Liver (tissue), 9 donors: ENCODE results near the gene CELF4. TPM values are rescaled to one million over a fixed set of nuclear protein-coding genes. Genes with fewer than 3 reads are reported as not detected.

ENCODE experiments used
- DNase-seq: peaks from one replicate; pipeline ENCODE4 v3.0.0-alpha.2; 2017; ENCODE audit warnings: low spot score
- H3K27ac ChIP-seq, 2 donors: one replicate each; pipeline ENCODE4 v1.7.0; 2013; ENCODE audit warnings: inconsistent platforms in 2 of 2, low read length in 2 of 2, control low read depth in 1 of 2, low read depth in 1 of 2, mild to moderate bottlenecking in 1 of 2
- H3K27me3 ChIP-seq, 4 donors: one replicate each; pipeline versions ENCODE4 v1.6.1 to v1.7.0; 2013; ENCODE audit warnings: low read length in 3 of 4, inconsistent platforms in 1 of 4, mild to moderate bottlenecking in 1 of 4, moderate library complexity in 1 of 4; ENCODE audit not compliant: control insufficient read depth in 4 of 4, insufficient read depth in 4 of 4
- H3K36me3 ChIP-seq, 4 donors: one replicate each; pipeline versions ENCODE4 v1.6.1 to v1.7.0; 2013; ENCODE audit warnings: low read length in 3 of 4, mild to moderate bottlenecking in 3 of 4, low read depth in 1 of 4, moderate library complexity in 1 of 4; ENCODE audit not compliant: control insufficient read depth in 4 of 4, insufficient read depth in 3 of 4
- H3K4me1 ChIP-seq, 4 donors: one replicate each; pipeline versions ENCODE4 v1.6.1 to v1.7.0; 2013; ENCODE audit warnings: low read length in 3 of 4, mild to moderate bottlenecking in 3 of 4, moderate library complexity in 1 of 4; ENCODE audit not compliant: control insufficient read depth in 4 of 4, insufficient read depth in 4 of 4
- H3K4me3 ChIP-seq, 3 donors: one replicate each; pipeline versions ENCODE4 v1.6.1 to v1.7.0; 2013; ENCODE audit warnings: low read length in 3 of 3, control low read depth in 1 of 3, low read depth in 1 of 3, mild to moderate bottlenecking in 1 of 3
- H3K9ac ChIP-seq, 2 donors: one replicate each; pipeline ENCODE4 v1.7.0; 2013; ENCODE audit warnings: low read length in 2 of 2, mild to moderate bottlenecking in 2 of 2, moderate library complexity in 2 of 2, control low read depth in 1 of 2, low read depth in 1 of 2
- H3K9me3 ChIP-seq, 4 donors: one replicate each; pipeline versions ENCODE4 v1.6.1 to v1.7.0; 2013; ENCODE audit warnings: low read length in 3 of 4; ENCODE audit not compliant: control insufficient read depth in 4 of 4
- EGR1 ChIP-seq, 2 donors: IDR thresholded peaks; 2 replicates each; pipeline ENCODE4 v1.6.1; 2016 to 2018; ENCODE audit warnings: antibody characterized with exemption in 2 of 2, low read depth in 2 of 2
- FOXA1 ChIP-seq: IDR thresholded peaks from 2 replicates; pipeline ENCODE4 v1.6.1; 2016; ENCODE audit warnings: antibody characterized with exemption
- FOXA2 ChIP-seq: IDR thresholded peaks from 2 replicates; pipeline ENCODE4 v1.6.1; 2016; ENCODE audit warnings: antibody characterized with exemption
- GABPA ChIP-seq, 2 donors: IDR thresholded peaks in 1 of 2; conservative IDR thresholded peaks in 1 of 2; 2 replicates each; pipeline ENCODE4 v1.6.1; 2016; ENCODE audit warnings: antibody characterized with exemption in 2 of 2, mild to moderate bottlenecking in 1 of 2, moderate library complexity in 1 of 2
- HNF4A ChIP-seq, 2 donors: conservative IDR thresholded peaks; 2 replicates each; pipeline ENCODE4 v1.6.1; 2016; ENCODE audit warnings: antibody characterized with exemption in 2 of 2, mild to moderate bottlenecking in 2 of 2
- HNF4G ChIP-seq: IDR thresholded peaks from 2 replicates; pipeline ENCODE4 v1.6.1; 2016; ENCODE audit warnings: antibody characterized with exemption
- JUND ChIP-seq, 2 donors: IDR thresholded peaks; 2 replicates each; pipeline ENCODE4 v1.6.1; 2016; ENCODE audit warnings: antibody characterized with exemption in 2 of 2
- NR2F2 ChIP-seq: IDR thresholded peaks from 2 replicates; pipeline ENCODE4 v1.6.1; 2016; ENCODE audit warnings: antibody characterized with exemption
- RAD21 ChIP-seq, 2 donors: IDR thresholded peaks; 2 replicates each; pipeline ENCODE4 v1.6.1; 2016; ENCODE audit warnings: antibody characterized with exemption in 2 of 2, mild to moderate bottlenecking in 2 of 2
- RXRA ChIP-seq, 2 donors: IDR thresholded peaks; 2 replicates each; pipeline ENCODE4 v1.6.1; 2017 to 2018; ENCODE audit warnings: antibody characterized with exemption in 2 of 2, mild to moderate bottlenecking in 1 of 2
- SP1 ChIP-seq: IDR thresholded peaks from 2 replicates; pipeline ENCODE4 v1.6.1; 2018; ENCODE audit warnings: antibody characterized with exemption, mild to moderate bottlenecking
- TAF1 ChIP-seq: conservative IDR thresholded peaks from 2 replicates; pipeline ENCODE4 v1.6.1; 2016; ENCODE audit warnings: antibody characterized with exemption, mild to moderate bottlenecking
- YY1 ChIP-seq: IDR thresholded peaks from 2 replicates; pipeline ENCODE4 v1.6.1; 2016; ENCODE audit warnings: antibody characterized with exemption, mild to moderate bottlenecking
- WGBS: extraction: QIAGEN DNeasy Blood & Tissue Kit; methylation state at CpG from one replicate; pipeline ENCODE4 v1.1.7; 2013; 5-methylcytosine and 5-hydroxymethylcytosine counted together
- polyA plus RNA-seq, 2 donors: library from polyadenylated mRNA; stranded (reverse) in 1 of 2; unstranded in 1 of 2; fragments of 200-250 nt in 1 of 2; fragments of >200 nt in 1 of 2; fragmentation: Nextera tagmentation in 1 of 2; extraction: Ambion mirVana in 1 of 2; gene quantifications; one replicate each; pipeline versions ENCODE4 v1.2.1 to v1.2.3, GENCODE V29; 2013 to 2015
- total RNA-seq, 2 donors: library from RNA; depleted of rRNA; stranded (reverse); fragments of >200 nt; gene quantifications; one replicate each; pipeline ENCODE4 v1.2.3, GENCODE V29; 2014
- TF ChIP-seq, protein P1 (sequence below): IDR thresholded peaks from 2 replicates; pipeline ENCODE4 v1.6.1; 2016; ENCODE audit warnings: antibody characterized with exemption, mild to moderate bottlenecking
- TF ChIP-seq, protein P2 (sequence below): IDR thresholded peaks from 2 replicates; pipeline ENCODE4 v1.6.1; 2016; ENCODE audit warnings: antibody characterized with exemption
- TF ChIP-seq, protein P3 (sequence below): IDR thresholded peaks from 2 replicates; pipeline ENCODE4 v1.6.1; 2016; ENCODE audit warnings: antibody characterized with exemption
- TF ChIP-seq, protein P4 (sequence below): fragments of 150-350 bp; IDR thresholded peaks from 2 replicates; pipeline ENCODE4 v1.5.1; 2017; ENCODE audit warnings: improper control_type of control experiment, low read depth, low read length; ENCODE audit not compliant: missing input control
- donor health status: healthy.
- donor health status: healthy.
- donor health status: healthy.
- donor health status: healthy.
- donor health status: healthy.

The CELF4 gene
- total and polyA plus RNA-seq, 4 donors, result 0.08 to 0.28 (median 0.21) TPM; not detected in 1

DNA sequence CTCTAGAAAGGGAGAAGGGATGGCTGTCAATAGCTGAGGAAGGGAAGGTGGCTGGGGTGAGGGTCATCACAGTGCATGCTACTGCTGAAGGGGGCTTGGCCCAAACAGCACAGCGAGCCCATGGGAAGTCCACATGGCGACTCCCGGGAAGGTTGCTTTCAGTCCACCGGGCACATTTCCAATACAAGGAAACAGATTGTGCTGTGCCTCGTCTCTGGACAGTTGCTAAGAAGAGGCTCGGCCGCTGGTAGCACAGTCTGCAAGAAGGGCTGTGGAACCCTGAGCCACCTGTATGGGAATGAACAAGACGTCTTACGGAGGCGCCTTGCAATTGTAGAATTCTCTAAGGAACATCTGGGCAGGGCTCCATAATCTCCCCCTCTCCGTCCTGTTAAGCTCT, 123.1 kb downstream of the CELF4 start:
- H3K4me1 ChIP-seq, result peaks cover 0 to 4% (median 0%) of the 10 kb centered on the region in 4 donors
- H3K9ac ChIP-seq, result no peak overlapping the region
- no peaks in the 10 kb centered on the region for H3K36me3 ChIP-seq
- no peak for DNase-seq
- H3K27me3 ChIP-seq, result peaks cover 0 to 5% (median 1%) of the 10 kb centered on the region in 4 donors
- H3K9me3 ChIP-seq, result no peaks in the 10 kb centered on the region
- TF ChIP-seq SP1 (no peak), TAF1 (no peak), FOXA2 (no peak), GABPA (IDR thresholded peaks at IDR 0.05 in 1 of 2, conservative IDR thresholded peaks at IDR 0.05 in 1 of 2) (no peak), HNF4G (no peak)
- TF ChIP-seq, protein P1, sequence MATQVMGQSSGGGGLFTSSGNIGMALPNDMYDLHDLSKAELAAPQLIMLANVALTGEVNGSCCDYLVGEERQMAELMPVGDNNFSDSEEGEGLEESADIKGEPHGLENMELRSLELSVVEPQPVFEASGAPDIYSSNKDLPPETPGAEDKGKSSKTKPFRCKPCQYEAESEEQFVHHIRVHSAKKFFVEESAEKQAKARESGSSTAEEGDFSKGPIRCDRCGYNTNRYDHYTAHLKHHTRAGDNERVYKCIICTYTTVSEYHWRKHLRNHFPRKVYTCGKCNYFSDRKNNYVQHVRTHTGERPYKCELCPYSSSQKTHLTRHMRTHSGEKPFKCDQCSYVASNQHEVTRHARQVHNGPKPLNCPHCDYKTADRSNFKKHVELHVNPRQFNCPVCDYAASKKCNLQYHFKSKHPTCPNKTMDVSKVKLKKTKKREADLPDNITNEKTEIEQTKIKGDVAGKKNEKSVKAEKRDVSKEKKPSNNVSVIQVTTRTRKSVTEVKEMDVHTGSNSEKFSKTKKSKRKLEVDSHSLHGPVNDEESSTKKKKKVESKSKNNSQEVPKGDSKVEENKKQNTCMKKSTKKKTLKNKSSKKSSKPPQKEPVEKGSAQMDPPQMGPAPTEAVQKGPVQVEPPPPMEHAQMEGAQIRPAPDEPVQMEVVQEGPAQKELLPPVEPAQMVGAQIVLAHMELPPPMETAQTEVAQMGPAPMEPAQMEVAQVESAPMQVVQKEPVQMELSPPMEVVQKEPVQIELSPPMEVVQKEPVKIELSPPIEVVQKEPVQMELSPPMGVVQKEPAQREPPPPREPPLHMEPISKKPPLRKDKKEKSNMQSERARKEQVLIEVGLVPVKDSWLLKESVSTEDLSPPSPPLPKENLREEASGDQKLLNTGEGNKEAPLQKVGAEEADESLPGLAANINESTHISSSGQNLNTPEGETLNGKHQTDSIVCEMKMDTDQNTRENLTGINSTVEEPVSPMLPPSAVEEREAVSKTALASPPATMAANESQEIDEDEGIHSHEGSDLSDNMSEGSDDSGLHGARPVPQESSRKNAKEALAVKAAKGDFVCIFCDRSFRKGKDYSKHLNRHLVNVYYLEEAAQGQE, result no peak
- TF ChIP-seq, protein P2, sequence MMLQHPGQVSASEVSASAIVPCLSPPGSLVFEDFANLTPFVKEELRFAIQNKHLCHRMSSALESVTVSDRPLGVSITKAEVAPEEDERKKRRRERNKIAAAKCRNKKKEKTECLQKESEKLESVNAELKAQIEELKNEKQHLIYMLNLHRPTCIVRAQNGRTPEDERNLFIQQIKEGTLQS, result no peak
- H3K27ac ChIP-seq, result no peak overlapping the region
- 80% methylated on average over 11 of the region's 11 CpGs for WGBS
- H3K4me3 ChIP-seq, result no peak overlapping the region

DNA sequence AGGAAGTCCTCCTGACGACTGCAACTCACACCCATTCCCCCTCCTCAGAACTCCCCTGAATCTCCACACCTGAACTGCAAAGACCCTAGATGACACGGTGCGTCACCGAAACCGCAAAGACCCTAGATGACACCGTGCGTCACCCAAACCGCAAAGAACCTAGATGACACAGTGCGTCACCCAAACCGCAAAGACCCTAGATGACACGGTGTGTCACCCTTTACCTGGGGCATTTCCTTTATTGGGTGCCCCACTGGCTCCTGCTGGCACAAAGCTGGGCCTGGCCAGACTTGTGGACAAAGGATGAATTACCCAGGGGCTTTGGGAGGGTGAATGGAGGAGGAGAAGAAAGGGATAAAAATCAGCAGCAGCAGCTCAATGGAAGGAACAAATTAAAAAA, 123.8 kb downstream of the CELF4 start:
- H3K36me3 ChIP-seq, result no peaks in the 10 kb centered on the region
- H3K27ac ChIP-seq, result no peak overlapping the region
- H3K4me3 ChIP-seq, result no peak overlapping the region
- H3K4me1 ChIP-seq, result peaks cover 0 to 4% (median 0%) of the 10 kb centered on the region in 4 donors
- H3K9me3 ChIP-seq, result no peaks in the 10 kb centered on the region
- no peak overlapping the region for H3K9ac ChIP-seq
- 82% methylated on average over 11 of the region's 11 CpGs for WGBS
- DNase-seq, result no peak
- peaks cover 0 to 5% (median 1%) of the 10 kb centered on the region in 4 donors for H3K27me3 ChIP-seq
- TF ChIP-seq, protein P3, sequence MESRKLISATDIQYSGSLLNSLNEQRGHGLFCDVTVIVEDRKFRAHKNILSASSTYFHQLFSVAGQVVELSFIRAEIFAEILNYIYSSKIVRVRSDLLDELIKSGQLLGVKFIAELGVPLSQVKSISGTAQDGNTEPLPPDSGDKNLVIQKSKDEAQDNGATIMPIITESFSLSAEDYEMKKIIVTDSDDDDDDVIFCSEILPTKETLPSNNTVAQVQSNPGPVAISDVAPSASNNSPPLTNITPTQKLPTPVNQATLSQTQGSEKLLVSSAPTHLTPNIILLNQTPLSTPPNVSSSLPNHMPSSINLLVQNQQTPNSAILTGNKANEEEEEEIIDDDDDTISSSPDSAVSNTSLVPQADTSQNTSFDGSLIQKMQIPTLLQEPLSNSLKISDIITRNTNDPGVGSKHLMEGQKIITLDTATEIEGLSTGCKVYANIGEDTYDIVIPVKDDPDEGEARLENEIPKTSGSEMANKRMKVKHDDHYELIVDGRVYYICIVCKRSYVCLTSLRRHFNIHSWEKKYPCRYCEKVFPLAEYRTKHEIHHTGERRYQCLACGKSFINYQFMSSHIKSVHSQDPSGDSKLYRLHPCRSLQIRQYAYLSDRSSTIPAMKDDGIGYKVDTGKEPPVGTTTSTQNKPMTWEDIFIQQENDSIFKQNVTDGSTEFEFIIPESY, result no peak
- TF ChIP-seq HNF4G, result no peak

DNA sequence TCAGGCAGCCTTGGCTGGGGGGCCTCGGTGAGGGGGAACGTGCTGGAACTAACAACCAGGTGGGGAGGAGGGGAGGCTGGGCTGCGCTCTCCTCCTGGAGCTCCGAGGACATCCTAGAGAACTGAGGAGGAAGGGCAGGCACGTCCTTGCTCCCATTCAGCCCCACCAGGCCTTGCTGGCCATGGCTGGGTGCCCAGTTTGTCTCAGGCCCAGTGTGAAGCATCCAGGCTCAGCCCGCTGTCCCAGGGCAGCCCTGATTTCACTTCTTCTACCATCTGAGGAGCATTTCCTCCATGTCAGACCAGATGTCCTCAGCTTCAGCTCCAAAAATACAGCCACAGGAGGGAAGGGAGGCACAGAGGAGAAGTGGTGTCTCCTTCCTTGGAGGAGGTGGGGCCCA, 125.4 kb downstream of the CELF4 start:
- no peak overlapping the region for H3K9ac ChIP-seq
- WGBS, result 77% methylated on average over 6 of the region's 6 CpGs
- H3K36me3 ChIP-seq, result no peaks in the 10 kb centered on the region
- peaks cover 0 to 8% (median 1%) of the 10 kb centered on the region in 4 donors for H3K27me3 ChIP-seq
- DNase-seq, result no peak
- H3K4me1 ChIP-seq, result peaks cover 0 to 4% (median 0%) of the 10 kb centered on the region in 4 donors
- no peak overlapping the region for H3K4me3 ChIP-seq
- H3K27ac ChIP-seq, result no peak overlapping the region
- no peaks in the 10 kb centered on the region for H3K9me3 ChIP-seq
- TF ChIP-seq YY1 (no peak), EGR1 (IDR thresholded peaks at IDR 0.05; ENCODE audit: low read depth in 2 of 2) (no peak), TAF1 (no peak), FOXA1 (no peak), RAD21 (IDR thresholded peaks at IDR 0.05) (no peak), SP1 (no peak), NR2F2 (no peak), RXRA (IDR thresholded peaks at IDR 0.05) (no peak), HNF4A (conservative IDR thresholded peaks at IDR 0.05) (no peak), JUND (IDR thresholded peaks at IDR 0.05) (no peak), GABPA (IDR thresholded peaks at IDR 0.05 in 1 of 2, conservative IDR thresholded peaks at IDR 0.05 in 1 of 2) (no peak), FOXA2 (no peak)
- TF ChIP-seq, protein P1, result no peak
- TF ChIP-seq, protein P4, sequence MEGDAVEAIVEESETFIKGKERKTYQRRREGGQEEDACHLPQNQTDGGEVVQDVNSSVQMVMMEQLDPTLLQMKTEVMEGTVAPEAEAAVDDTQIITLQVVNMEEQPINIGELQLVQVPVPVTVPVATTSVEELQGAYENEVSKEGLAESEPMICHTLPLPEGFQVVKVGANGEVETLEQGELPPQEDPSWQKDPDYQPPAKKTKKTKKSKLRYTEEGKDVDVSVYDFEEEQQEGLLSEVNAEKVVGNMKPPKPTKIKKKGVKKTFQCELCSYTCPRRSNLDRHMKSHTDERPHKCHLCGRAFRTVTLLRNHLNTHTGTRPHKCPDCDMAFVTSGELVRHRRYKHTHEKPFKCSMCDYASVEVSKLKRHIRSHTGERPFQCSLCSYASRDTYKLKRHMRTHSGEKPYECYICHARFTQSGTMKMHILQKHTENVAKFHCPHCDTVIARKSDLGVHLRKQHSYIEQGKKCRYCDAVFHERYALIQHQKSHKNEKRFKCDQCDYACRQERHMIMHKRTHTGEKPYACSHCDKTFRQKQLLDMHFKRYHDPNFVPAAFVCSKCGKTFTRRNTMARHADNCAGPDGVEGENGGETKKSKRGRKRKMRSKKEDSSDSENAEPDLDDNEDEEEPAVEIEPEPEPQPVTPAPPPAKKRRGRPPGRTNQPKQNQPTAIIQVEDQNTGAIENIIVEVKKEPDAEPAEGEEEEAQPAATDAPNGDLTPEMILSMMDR, result no peak
